ENCODE data around the gene CLEC2A. TPM values are rescaled to one million over a fixed set of nuclear protein-coding genes. Genes with fewer than 3 reads are reported as not detected.
A peak's percentile ranks its signal among the peaks of the same experiment; 100 is the strongest.

Gene CLEC2A
- total RNA-seq, 6 donors from 2014 or later: not detected

DNA sequence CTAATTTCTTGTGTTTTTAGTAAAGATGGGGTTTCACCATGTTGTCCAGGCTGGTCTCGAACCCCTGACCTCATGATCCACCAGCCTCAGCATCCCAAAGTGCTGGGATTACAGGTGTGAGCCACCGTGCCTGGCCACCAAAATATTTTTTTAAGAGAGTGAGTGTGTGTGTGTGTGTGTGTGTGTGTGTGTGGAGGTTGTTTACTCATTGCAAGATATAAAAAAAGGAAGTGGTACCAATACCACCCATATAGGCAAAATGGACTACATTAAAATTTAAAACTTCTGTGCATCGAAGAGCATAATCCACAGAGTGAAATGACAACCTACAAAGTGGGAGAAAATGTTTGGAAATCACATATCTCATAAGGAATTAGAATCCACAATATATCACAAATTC lies 15.5 kb upstream of the CLEC2A start:
- ATAC-seq (ENCODE audit: low FRiP score in 2 of 2): no peak
- peaks cover 0 to 6% (median 3%) of the 10 kb centered on the region in 4 donors for H3K4me1 ChIP-seq
- no peak for TF ChIP-seq EP300 (IDR thresholded peaks at IDR 0.05)
- TF ChIP-seq POLR2A (IDR thresholded peaks at IDR 0.05): no peak
- TF ChIP-seq POLR2AphosphoS5 (IDR thresholded peaks at IDR 0.05): no peak
- TF ChIP-seq, protein P1, sequence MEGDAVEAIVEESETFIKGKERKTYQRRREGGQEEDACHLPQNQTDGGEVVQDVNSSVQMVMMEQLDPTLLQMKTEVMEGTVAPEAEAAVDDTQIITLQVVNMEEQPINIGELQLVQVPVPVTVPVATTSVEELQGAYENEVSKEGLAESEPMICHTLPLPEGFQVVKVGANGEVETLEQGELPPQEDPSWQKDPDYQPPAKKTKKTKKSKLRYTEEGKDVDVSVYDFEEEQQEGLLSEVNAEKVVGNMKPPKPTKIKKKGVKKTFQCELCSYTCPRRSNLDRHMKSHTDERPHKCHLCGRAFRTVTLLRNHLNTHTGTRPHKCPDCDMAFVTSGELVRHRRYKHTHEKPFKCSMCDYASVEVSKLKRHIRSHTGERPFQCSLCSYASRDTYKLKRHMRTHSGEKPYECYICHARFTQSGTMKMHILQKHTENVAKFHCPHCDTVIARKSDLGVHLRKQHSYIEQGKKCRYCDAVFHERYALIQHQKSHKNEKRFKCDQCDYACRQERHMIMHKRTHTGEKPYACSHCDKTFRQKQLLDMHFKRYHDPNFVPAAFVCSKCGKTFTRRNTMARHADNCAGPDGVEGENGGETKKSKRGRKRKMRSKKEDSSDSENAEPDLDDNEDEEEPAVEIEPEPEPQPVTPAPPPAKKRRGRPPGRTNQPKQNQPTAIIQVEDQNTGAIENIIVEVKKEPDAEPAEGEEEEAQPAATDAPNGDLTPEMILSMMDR (IDR thresholded peaks at IDR 0.05): no peak
- no peak for DNase-seq
- H3K36me3 ChIP-seq: no peaks in the 10 kb centered on the region
- 63 to 90% methylated on average over 3 of the region's 3 CpGs for WGBS, 2 donors
- no peaks in the 10 kb centered on the region for H3K9me3 ChIP-seq
- H3K27me3 ChIP-seq: no peaks in the 10 kb centered on the region
- no peak overlapping the region for H3K27ac ChIP-seq
- H3K4me3 ChIP-seq: no peak overlapping the region

DNA sequence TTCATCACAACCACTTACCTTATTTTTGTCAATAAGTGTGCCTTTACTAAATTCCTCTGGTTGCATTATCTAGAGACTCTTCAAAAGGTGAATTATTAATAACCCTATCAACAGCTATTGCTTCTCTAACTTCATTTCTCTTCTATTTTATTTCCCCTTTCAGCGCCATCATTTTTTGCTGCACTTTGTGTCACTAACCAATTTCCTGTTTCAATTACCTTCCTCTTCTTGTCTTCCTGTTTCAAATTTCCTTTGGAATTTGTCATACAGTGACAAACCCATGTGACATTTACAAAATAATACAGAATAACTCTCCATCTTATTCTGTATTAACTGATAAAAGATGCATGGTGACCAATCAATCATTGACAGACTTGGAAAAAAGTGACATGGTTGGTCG lies 12.2 kb upstream of the CLEC2A start:
- WGBS, 2 donors: 34 to 38% methylated on average over 2 of the region's 2 CpGs
- no peak for TF ChIP-seq POLR2AphosphoS5 (IDR thresholded peaks at IDR 0.05)
- no peak for TF ChIP-seq POLR2A (IDR thresholded peaks at IDR 0.05)
- TF ChIP-seq, protein P1 (IDR thresholded peaks at IDR 0.05): no peak
- no peak for TF ChIP-seq EP300 (IDR thresholded peaks at IDR 0.05)
- Histone ChIP-seq H3K36me3 (no peaks in the 10 kb centered on the region), H3K9me3 (no peaks in the 10 kb centered on the region), H3K4me1 (peaks cover 0 to 5% (median 0%) of the 10 kb centered on the region in 4 donors), H3K27me3 (no peaks in the 10 kb centered on the region), H3K27ac (peak overlapping the region in 1 of 4 donors; percentile 24), H3K4me3 (no peak overlapping the region)
- DNase-seq (no peak), ATAC-seq (ENCODE audit: low FRiP score in 2 of 2) (no peak)

DNA sequence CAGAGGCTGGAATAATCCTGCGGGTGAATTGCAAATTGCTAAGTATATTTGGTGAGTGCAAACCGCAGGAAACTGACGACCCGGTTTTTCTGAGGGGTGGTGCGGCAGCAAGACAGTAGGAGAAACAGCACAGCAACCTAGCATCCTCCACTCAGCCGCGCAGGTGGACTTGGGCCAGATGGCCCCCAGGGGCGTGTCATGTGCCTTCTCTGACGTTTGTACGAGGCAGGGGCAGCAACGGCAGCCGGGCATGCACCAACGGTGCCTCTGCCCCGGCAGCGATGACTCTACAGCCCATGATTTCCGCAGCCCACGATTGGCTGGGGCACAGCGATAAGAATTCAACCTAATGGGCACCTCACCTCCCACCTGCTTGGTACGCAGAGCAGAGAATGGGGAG lies 11.1 kb upstream of the CLEC2A start:
- H3K36me3 ChIP-seq: no peaks in the 10 kb centered on the region
- no peaks in the 10 kb centered on the region for H3K27me3 ChIP-seq
- peak overlapping the region in 1 of 4 donors; percentile 24 for H3K27ac ChIP-seq
- ATAC-seq (ENCODE audit: low FRiP score in 2 of 2) (no peak), DNase-seq (peak; percentile 60 to 62)
- H3K4me3 ChIP-seq: peak overlapping the region in 1 of 4 donors; percentile 5
- TF ChIP-seq POLR2A (IDR thresholded peaks at IDR 0.05) (no peak), POLR2AphosphoS5 (IDR thresholded peaks at IDR 0.05) (no peak), EP300 (IDR thresholded peaks at IDR 0.05) (no peak)
- TF ChIP-seq, protein P1 (IDR thresholded peaks at IDR 0.05): no peak
- no peaks in the 10 kb centered on the region for H3K9me3 ChIP-seq
- no peaks in the 10 kb centered on the region for H3K4me1 ChIP-seq
- 51 to 62% methylated on average over 19 of the region's 19 CpGs for WGBS, 2 donors

DNA sequence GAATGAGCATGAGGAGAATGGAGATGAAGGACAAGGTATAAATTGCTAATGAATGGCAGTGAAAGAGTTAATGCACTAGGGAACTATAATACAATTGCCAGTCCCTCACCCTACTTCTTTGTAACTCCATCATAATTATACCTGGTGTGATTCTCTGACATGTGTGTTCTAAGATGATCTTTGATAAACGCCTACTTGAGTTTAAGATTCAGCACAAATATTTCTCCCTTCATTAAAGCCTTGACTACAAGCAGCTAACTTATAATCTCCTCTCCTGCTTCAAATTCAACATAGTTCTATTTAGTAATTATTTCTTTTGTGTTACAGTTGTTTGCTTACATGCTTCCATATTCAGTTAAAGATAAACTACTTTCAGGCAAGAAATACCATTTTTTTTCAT lies 9.7 kb upstream of the CLEC2A start:
- Histone ChIP-seq H3K36me3 (no peaks in the 10 kb centered on the region), H3K9me3 (no peaks in the 10 kb centered on the region), H3K4me1 (no peaks in the 10 kb centered on the region), H3K4me3 (no peak overlapping the region), H3K27me3 (no peaks in the 10 kb centered on the region), H3K27ac (no peak overlapping the region)
- ATAC-seq (ENCODE audit: low FRiP score in 2 of 2) (no peak), DNase-seq (no peak)
- 76 to 89% methylated on average over 1 of the region's 1 CpG for WGBS, 2 donors
- TF ChIP-seq POLR2AphosphoS5 (IDR thresholded peaks at IDR 0.05): no peak
- TF ChIP-seq POLR2A (IDR thresholded peaks at IDR 0.05): no peak
- TF ChIP-seq, protein P1 (IDR thresholded peaks at IDR 0.05): no peak
- no peak for TF ChIP-seq EP300 (IDR thresholded peaks at IDR 0.05)

DNA sequence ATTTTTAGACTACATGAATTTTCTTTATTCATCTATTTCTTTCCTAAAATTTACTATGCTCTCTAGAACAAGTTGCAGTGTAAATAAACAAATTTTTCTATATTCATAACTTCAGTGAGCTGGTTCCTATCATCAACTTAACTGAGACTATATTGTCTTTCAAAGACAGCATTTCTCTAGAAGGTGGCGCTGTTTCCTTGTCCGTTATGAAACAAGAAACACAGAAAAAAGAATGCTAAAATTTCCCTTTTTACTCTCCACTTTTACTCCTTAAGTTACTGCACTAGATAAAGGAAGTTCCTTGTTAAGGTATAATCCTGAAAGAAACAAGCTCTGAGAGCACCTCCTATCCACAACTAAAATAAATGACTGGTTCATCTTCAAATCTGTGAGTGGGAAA lies 8.2 kb upstream of the CLEC2A start:
- Histone ChIP-seq H3K27ac (no peak overlapping the region), H3K4me1 (no peaks in the 10 kb centered on the region), H3K27me3 (no peaks in the 10 kb centered on the region), H3K36me3 (no peaks in the 10 kb centered on the region), H3K4me3 (no peak overlapping the region), H3K9me3 (no peaks in the 10 kb centered on the region)
- DNase-seq (no peak), ATAC-seq (ENCODE audit: low FRiP score in 2 of 2) (no peak)
- TF ChIP-seq POLR2AphosphoS5 (IDR thresholded peaks at IDR 0.05) (no peak), EP300 (IDR thresholded peaks at IDR 0.05) (no peak), POLR2A (IDR thresholded peaks at IDR 0.05) (no peak)
- TF ChIP-seq, protein P1 (IDR thresholded peaks at IDR 0.05): peak in 1 of 6 experiments; percentile 18
- 25 to 38% methylated on average over 2 of the region's 2 CpGs for WGBS, 2 donors

Data from upper lobe of left lung (tissue), 6 donors.